Upper lobe of left lung (tissue), 6 donors: ENCODE results near the gene UFC1. TPM values are rescaled to one million over a fixed set of nuclear protein-coding genes. Genes with fewer than 3 reads are reported as not detected.
A peak's percentile ranks its signal among the peaks of the same experiment; 100 is the strongest.

ENCODE experiments used
- ATAC-seq, 2 donors: fragments of 200-7000 bp; cut with Tn5 transposase; one replicate each; pipeline ENCODE4 v1.9.1; 2022; ENCODE audit warnings: mild to moderate bottlenecking in 2 of 2, moderate library complexity in 2 of 2; ENCODE audit not compliant: low FRiP score in 2 of 2
- DNase-seq, 2 donors: peaks; one replicate each; pipeline ENCODE4 v3.0.0-alpha.2; 2019 to 2020
- H3K27ac ChIP-seq, 4 donors: fragments of 200-600 bp; sonication (generic); one replicate each; pipeline ENCODE4 v1.5.1; 2016 to 2019
- H3K27me3 ChIP-seq, 4 donors: fragments of 200-600 bp; sonication (generic); one replicate each; pipeline ENCODE4 v1.5.1; 2017 to 2019
- H3K36me3 ChIP-seq, 4 donors: fragments of 200-600 bp; sonication (generic); one replicate each; pipeline ENCODE4 v1.5.1; 2016 to 2019
- H3K4me1 ChIP-seq, 4 donors: fragments of 200-600 bp; sonication (generic); one replicate each; pipeline ENCODE4 v1.5.1; 2018 to 2019
- H3K4me3 ChIP-seq, 4 donors: fragments of 200-600 bp; sonication (generic); one replicate each; pipeline ENCODE4 v1.5.1; 2017 to 2019; ENCODE audit warnings: mild to moderate bottlenecking in 2 of 4, moderate library complexity in 1 of 4
- H3K9me3 ChIP-seq, 4 donors: fragments of 200-600 bp; sonication (generic); one replicate each; pipeline ENCODE4 v1.5.1; 2018 to 2019
- CTCF ChIP-seq, 6 experiments: fragments of 450-650 bp in 4 of 6; fragments of 200-600 bp in 2 of 6; sonication (generic) in 2 of 6; IDR thresholded peaks; one replicate each; pipeline ENCODE4 v1.5.1; 2016 to 2019; ENCODE audit warnings: antibody characterized with exemption in 6 of 6
- EP300 ChIP-seq, 4 donors: sonication (generic); formaldehyde crosslinking; IDR thresholded peaks; one replicate each; pipeline ENCODE4 v1.5.1; 2017; ENCODE audit warnings: antibody characterized with exemption in 4 of 4, control low read depth in 2 of 4
- POLR2A ChIP-seq, 4 donors: fragments of 450-650 bp; IDR thresholded peaks; one replicate each; pipeline ENCODE4 v1.5.1; 2016 to 2017; ENCODE audit warnings: antibody characterized with exemption in 4 of 4, mild to moderate bottlenecking in 2 of 4
- POLR2AphosphoS5 ChIP-seq, 2 donors: sonication (generic); formaldehyde crosslinking; IDR thresholded peaks; one replicate each; pipeline ENCODE4 v1.5.1; 2017; ENCODE audit warnings: antibody characterized with exemption in 2 of 2
- WGBS, 2 donors: methylation state at CpG; one replicate each; pipeline ENCODE4 v1.1.5; 2017 to 2018; 5-methylcytosine and 5-hydroxymethylcytosine counted together
- total RNA-seq, 6 donors: library from RNA; depleted of rRNA in 4 of 6; stranded (reverse); fragments of >200 nt in 4 of 6; gene quantifications; one replicate each; pipeline versions ENCODE4 v1.1.0 to v1.2.1, GENCODE V29; 2016 to 2021
- donor health status: DM: no; HTN: no; CAD: no; lungs with moderate emphysema.
- donor health status: DM: no; HTN: yes; CAD: no; lungs with severe emphysema.

The UFC1 gene
- total RNA-seq, 6 donors from 2014 or later, result 32.5 to 95.6 (median 75.6) TPM

- Histone ChIP-seq H3K9me3 (no peaks in the 10 kb centered on the region), H3K36me3 (peaks cover 0 to 18% (median 0%) of the 10 kb centered on the region in 4 donors), H3K4me1 (peaks cover 46 to 77% (median 64%) of the 10 kb centered on the region in 4 donors), H3K27ac (peak overlapping the region; percentile 95 to 97 (median 96)), H3K27me3 (no peaks in the 10 kb centered on the region), H3K4me3 (no peak overlapping the region)
- DNase-seq (no peak), ATAC-seq (no peak)
- peak in 1 of 2 donors; percentile 68 for TF ChIP-seq POLR2AphosphoS5 (IDR thresholded peaks at IDR 0.05)
- no peak for TF ChIP-seq CTCF (IDR thresholded peaks at IDR 0.05)
- 51 to 62% methylated on average over 5 of the region's 5 CpGs for WGBS, 2 donors
These were observed 46.7 kb downstream of the UFC1 start for GRCh38 chr1:161200421-161200991.

DNA sequence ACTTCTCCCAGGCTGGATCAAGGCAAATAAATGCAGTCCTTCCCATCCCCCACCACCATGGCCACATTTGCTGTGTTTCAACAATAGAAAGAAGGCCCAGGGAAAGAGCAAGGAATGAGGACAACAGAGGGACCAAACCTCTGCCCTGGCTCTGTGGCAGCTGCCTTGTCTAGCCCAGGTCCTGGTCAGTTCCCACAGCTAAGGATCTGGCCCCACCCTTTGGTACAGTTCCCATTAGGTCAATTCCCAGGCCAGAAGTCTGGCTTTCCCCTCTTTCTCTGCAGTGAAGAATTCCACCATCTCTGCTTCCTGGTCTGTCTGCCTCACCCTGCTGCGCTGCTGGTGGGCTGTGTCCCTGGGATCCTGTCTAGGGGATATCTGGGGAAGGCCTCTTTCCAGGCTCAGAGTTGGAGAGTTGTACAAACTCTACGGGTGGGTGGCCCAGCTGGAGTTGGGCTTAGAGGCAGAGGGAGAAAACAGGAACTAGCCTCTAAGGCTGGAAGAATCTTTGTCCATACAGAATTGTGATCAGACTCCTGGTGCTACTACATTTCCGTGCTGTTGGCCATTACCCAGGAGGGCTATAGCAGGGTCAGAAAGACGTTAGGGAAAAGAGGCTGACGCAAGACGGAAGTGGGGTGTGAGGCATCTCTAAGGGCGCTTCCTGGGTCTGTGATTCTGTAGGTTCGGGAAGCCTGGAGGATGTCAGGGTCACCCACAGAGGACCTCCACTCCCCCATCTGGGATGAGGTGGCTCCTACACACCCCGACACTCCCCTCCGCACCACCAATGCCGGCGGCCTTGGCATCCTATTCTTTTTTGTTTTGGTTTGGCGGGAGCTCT is 47.4 kb downstream of the UFC1 start:
- DNase-seq, result peak in 1 of 2 donors; percentile 52
- 40 to 44% methylated on average over 12 to 13 of the region's 13 CpGs for whole genome bisulfite sequencing, 2 donors
- TF ChIP-seq POLR2AphosphoS5 (IDR thresholded peaks at IDR 0.05), result peak; percentile 9 to 89
- TF ChIP-seq CTCF (IDR thresholded peaks at IDR 0.05), result no peak
- TF ChIP-seq POLR2A (IDR thresholded peaks at IDR 0.05), result no peak
- peak in 2 of 4 donors; percentile 44 to 87 for TF ChIP-seq EP300 (IDR thresholded peaks at IDR 0.05)
- Histone ChIP-seq H3K4me1 (peaks cover 48 to 74% (median 68%) of the 10 kb centered on the region in 4 donors), H3K36me3 (peaks cover 1 to 25% (median 2%) of the 10 kb centered on the region in 4 donors), H3K4me3 (peak overlapping the region in 3 of 4 donors; percentile 67 to 81 (median 76)), H3K27ac (peak overlapping the region; percentile 95 to 97 (median 96)), H3K27me3 (no peaks in the 10 kb centered on the region), H3K9me3 (no peaks in the 10 kb centered on the region)
- peak; percentile 55 to 70 for ATAC-seq

DNA sequence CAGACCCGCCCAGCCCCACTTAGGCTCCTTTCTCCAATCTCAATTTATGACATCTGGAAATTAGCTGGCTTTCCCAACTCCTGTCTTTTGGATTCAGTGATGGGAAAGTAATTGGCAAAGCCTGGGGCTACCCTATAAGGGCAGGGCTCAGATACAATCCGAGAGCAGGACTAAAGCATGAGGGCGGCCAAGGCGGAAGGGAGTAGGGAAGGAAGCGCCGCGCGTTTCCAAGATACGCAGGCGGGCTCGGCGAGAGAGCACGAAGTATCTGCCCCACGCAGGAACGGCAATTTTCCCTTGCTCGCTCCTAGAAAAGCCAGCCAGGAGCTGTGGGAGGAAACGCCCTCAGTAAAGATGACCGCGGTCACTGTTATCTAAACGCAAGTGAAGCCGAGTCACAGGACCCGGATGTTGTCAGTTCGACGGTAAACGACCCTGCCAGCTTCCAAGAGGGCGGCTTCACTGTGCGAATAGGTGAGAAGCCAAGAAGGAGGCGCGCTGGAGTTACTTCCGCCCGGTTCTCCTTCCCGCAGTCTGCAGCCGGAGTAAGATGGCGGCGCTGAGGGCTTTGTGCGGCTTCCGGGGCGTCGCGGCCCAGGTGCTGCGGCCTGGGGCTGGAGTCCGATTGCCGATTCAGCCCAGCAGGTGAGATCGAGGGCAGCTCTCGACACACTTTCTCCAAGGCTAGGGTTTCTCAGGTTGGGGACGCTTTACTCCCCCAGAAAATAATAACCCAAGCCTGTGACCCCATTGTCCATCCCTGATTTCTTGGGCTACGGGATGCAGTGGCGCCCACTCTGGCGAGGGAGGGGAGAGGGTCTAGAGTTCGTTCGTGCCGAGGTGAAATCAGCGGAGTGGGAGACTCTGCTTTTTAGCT is 48.3 kb downstream of the UFC1 start, which contains the start of gene NDUFS2:
Gene NDUFS2, plus strand, starts transcription at position 532 of the 877 bp plus-strand sequence. Its CDS starts 19 bp downstream, at position 551.
- WGBS, 2 donors, result 1 to 7% methylated on average over 28 to 53 of the region's 53 CpGs
- peaks cover 55 to 83% (median 73%) of the 10 kb centered on the region in 4 donors for H3K4me1 ChIP-seq
- peak; percentile 92 to 99 for DNase-seq
- peak; percentile 92 to 96 for ATAC-seq
- TF ChIP-seq EP300 (IDR thresholded peaks at IDR 0.05) (no peak), CTCF (IDR thresholded peaks at IDR 0.05) (peak in 2 of 6 experiments; percentile 7 to 25), POLR2AphosphoS5 (IDR thresholded peaks at IDR 0.05) (peak; percentile 84 to 94), POLR2A (IDR thresholded peaks at IDR 0.05) (peak; percentile 68 to 87 (median 72))
- H3K9me3 ChIP-seq, result no peaks in the 10 kb centered on the region
- H3K27me3 ChIP-seq, result no peaks in the 10 kb centered on the region
- H3K4me3 ChIP-seq, result peak within 1 kb of the TSS; percentile 27 to 81 (median 72)
- H3K36me3 ChIP-seq, result peaks cover 6 to 33% (median 9%) of the 10 kb centered on the region in 4 donors
- H3K27ac ChIP-seq, result peak within 1 kb of the TSS; percentile 95 to 97 (median 96)

- Histone ChIP-seq H3K27me3 (no peaks in the 10 kb centered on the region), H3K27ac (peak overlapping the region; percentile 64 to 97 (median 84)), H3K9me3 (no peaks in the 10 kb centered on the region), H3K4me1 (peaks cover 41 to 57% (median 51%) of the 10 kb centered on the region in 4 donors), H3K36me3 (peaks cover 26 to 73% (median 52%) of the 10 kb centered on the region in 4 donors), H3K4me3 (no peak overlapping the region)
- no peak for ATAC-seq
- no peak for TF ChIP-seq POLR2A (IDR thresholded peaks at IDR 0.05)
- no peak for TF ChIP-seq EP300 (IDR thresholded peaks at IDR 0.05)
- no peak for TF ChIP-seq POLR2AphosphoS5 (IDR thresholded peaks at IDR 0.05)
- no peak for TF ChIP-seq CTCF (IDR thresholded peaks at IDR 0.05)
- WGBS, 2 donors, result 78 to 83% methylated on average over 12 of the region's 12 CpGs
- no peak for DNase-seq
These were observed 52.8 kb downstream of the UFC1 start for GRCh38 chr1:161206411-161207140.
